AG08396 (cell line): ENCODE results near the gene KCNMB4.

ENCODE experiments used
- DNase-seq: peaks from one replicate; pipeline ENCODE4 v3.0.0; 2012; ENCODE audit warnings: low spot score, mixed read lengths

KCNMB4 gene

GRCh38 chr12:70444903-70445302 lies 78.8 kb downstream of the KCNMB4 start:
- DNase-seq = no peak

- no peak for DNase-seq
These were observed 82.3 kb downstream of the KCNMB4 start for GRCh38 chr12:70448371-70448770.

- no peak for DNase-seq
These were observed 83.1 kb downstream of the KCNMB4 start for GRCh38 chr12:70449074-70449752.

- DNase-seq = no peak
These were observed 83.8 kb downstream of the KCNMB4 start for GRCh38 chr12:70449753-70450341.

- no peak for DNase-seq
These were observed 85.4 kb downstream of the KCNMB4 start for GRCh38 chr12:70451528-70451927.

GRCh38 chr12:70456953-70457352 lies 90.9 kb downstream of the KCNMB4 start:
- no peak for DNase-seq

- DNase-seq = no peak
These were observed 93.7 kb downstream of the KCNMB4 start for GRCh38 chr12:70459786-70460185.

GRCh38 chr12:70463997-70464396 lies 97.9 kb downstream of the KCNMB4 start:
- no peak for DNase-seq

GRCh38 chr12:70466753-70467152 lies 100.7 kb downstream of the KCNMB4 start:
- DNase-seq = no peak

GRCh38 chr12:70467476-70467875 lies 101.4 kb downstream of the KCNMB4 start:
- no peak for DNase-seq

GRCh38 chr12:70467918-70468733 lies 102.0 kb downstream of the KCNMB4 start:
- DNase-seq = no peak

- DNase-seq = no peak
These were observed 102.7 kb downstream of the KCNMB4 start for GRCh38 chr12:70468741-70469140.

- no peak for DNase-seq
These were observed 103.2 kb downstream of the KCNMB4 start for GRCh38 chr12:70469221-70469820.

GRCh38 chr12:70482764-70483163 lies 116.7 kb downstream of the KCNMB4 start:
- no peak for DNase-seq
